Ishikawa (cell line): ENCODE measurements around the gene WDFY2.

Experiments
- CEBPB ChIP-seq: IDR thresholded peaks from 2 replicates; pipeline ENCODE4 v1.6.1; 2012
- CREB1 ChIP-seq: IDR thresholded peaks from 2 replicates; pipeline ENCODE4 v1.6.1; 2012; ENCODE audit warnings: low read depth
- EGR1 ChIP-seq: IDR thresholded peaks from 2 replicates; pipeline ENCODE4 v1.6.1; 2012
- EP300 ChIP-seq: IDR thresholded peaks from 2 replicates; pipeline ENCODE4 v1.6.1; 2012; ENCODE audit warnings: borderline replicate concordance
- FOXM1 ChIP-seq: IDR thresholded peaks from 2 replicates; pipeline ENCODE4 v1.6.1; 2012; ENCODE audit warnings: low read depth, borderline replicate concordance
- MAX ChIP-seq: IDR thresholded peaks from 2 replicates; pipeline ENCODE4 v1.6.1; 2012
- NFIC ChIP-seq: IDR thresholded peaks from 2 replicates; pipeline ENCODE4 v1.6.1; 2012
- RAD21 ChIP-seq: IDR thresholded peaks from 2 replicates; pipeline ENCODE4 v1.6.1; 2012; ENCODE audit warnings: low read depth
- REST ChIP-seq: IDR thresholded peaks from 2 replicates; pipeline ENCODE4 v1.6.1; 2012; ENCODE audit warnings: low read depth, mild to moderate bottlenecking
- TAF1 ChIP-seq: IDR thresholded peaks from 2 replicates; pipeline ENCODE4 v1.6.1; 2012; ENCODE audit warnings: low read depth, mild to moderate bottlenecking
- TCF12 ChIP-seq: IDR thresholded peaks from 2 replicates; pipeline ENCODE4 v1.6.1; 2012; ENCODE audit warnings: low read depth
- TEAD4 ChIP-seq: IDR thresholded peaks from 2 replicates; pipeline ENCODE4 v1.6.1; 2012
- USF1 ChIP-seq: IDR thresholded peaks from 2 replicates; pipeline ENCODE4 v1.6.1; 2012
- YY1 ChIP-seq: IDR thresholded peaks from 2 replicates; pipeline ENCODE4 v1.6.1; 2012; ENCODE audit warnings: low read depth
- ZBTB7A ChIP-seq: IDR thresholded peaks from 2 replicates; pipeline ENCODE4 v1.6.1; 2012; ENCODE audit warnings: low read depth

WDFY2 gene

GRCh38 chr13:51645154-51645650 lies 60.9 kb downstream of the WDFY2 start:
- TF ChIP-seq NFIC (no peak), CEBPB (peak; percentile 70)

- no peak for TF ChIP-seq YY1
- TF ChIP-seq TEAD4: no peak
- TF ChIP-seq REST: no peak
- no peak for TF ChIP-seq TAF1
- no peak for TF ChIP-seq MAX
- no peak for TF ChIP-seq ZBTB7A
- no peak for TF ChIP-seq FOXM1
- TF ChIP-seq CEBPB: no peak
- no peak for TF ChIP-seq TCF12
- TF ChIP-seq RAD21: no peak
- no peak for TF ChIP-seq EP300
- no peak for TF ChIP-seq USF1
- TF ChIP-seq CREB1: no peak
- no peak for TF ChIP-seq NFIC
- no peak for TF ChIP-seq EGR1
Observed at GRCh38 chr13:51645761-51646670, 61.8 kb downstream of the WDFY2 start.

GRCh38 chr13:51647067-51647466 lies 62.8 kb downstream of the WDFY2 start:
- TF ChIP-seq USF1 (no peak), ZBTB7A (no peak), TCF12 (no peak), REST (no peak), MAX (no peak), TAF1 (no peak), CREB1 (no peak), NFIC (no peak)

- TF ChIP-seq EP300 (no peak), EGR1 (no peak), TEAD4 (no peak), TCF12 (no peak)
Observed at GRCh38 chr13:51659276-51660127, 75.2 kb downstream of the WDFY2 start.

- TF ChIP-seq ZBTB7A (no peak), USF1 (no peak), CREB1 (no peak), NFIC (no peak), TAF1 (no peak), FOXM1 (no peak), REST (no peak), CEBPB (no peak), MAX (no peak)
Observed at GRCh38 chr13:51660813-51661212, 76.6 kb downstream of the WDFY2 start.
